Measurements from ENCODE around the gene SYNDIG1L. TPM values are rescaled to one million over a fixed set of nuclear protein-coding genes. Genes with fewer than 3 reads are reported as not detected.

The SYNDIG1L gene
- total and polyA plus RNA-seq, 2 of the 8 experiments (the other 6 are each of a cell fraction or from before 2014, with no cell fraction given): 3.0 to 3.2 TPM

- H3K9me3 ChIP-seq (ENCODE audit: insufficient read depth in 2 of 2, low read depth in 1 of 2, low read length in 1 of 2): no peaks in the 10 kb centered on the region
- no peak overlapping the region for H3K4me3 ChIP-seq (ENCODE audit: extremely low read depth in 1 of 4, insufficient read depth in 2 of 4, low read depth in 3 of 4, low read length in 4 of 4)
- H3K36me3 ChIP-seq (ENCODE audit: control insufficient read depth in 2 of 4, insufficient read depth in 4 of 4, low read length in 3 of 4): no peaks in the 10 kb centered on the region
- no peak overlapping the region for H3K9ac ChIP-seq (replicated peaks in 1 of 4; ENCODE audit: extremely low read depth in 1 of 4, low read depth in 3 of 4, low read length in 3 of 4)
- H4K20me1 ChIP-seq (replicated peaks in 1 of 2; ENCODE audit: control insufficient read depth in 1 of 2, insufficient read depth in 2 of 2, low read length in 2 of 2): no peaks in the 10 kb centered on the region
- peaks cover 0 to 3% (median 2%) of the 10 kb centered on the region in 4 experiments; a peak in 5 of 7 replicates for H3K4me1 ChIP-seq (replicated peaks in 1 of 4; ENCODE audit: control insufficient read depth in 3 of 4, insufficient read depth in 4 of 4, low read length in 3 of 4)
- no peaks in the 10 kb centered on the region for H3K79me2 ChIP-seq (ENCODE audit: control insufficient read depth in 1 of 2, insufficient read depth in 2 of 2, low read length in 2 of 2)
- H2AK5ac ChIP-seq (ENCODE audit: low read depth, low read length): no peak overlapping the region
- no peak overlapping the region for H3K56ac ChIP-seq (replicated peaks; ENCODE audit: insufficient read length, low read depth, low read length)
- no peak for TF ChIP-seq SP2 (IDR thresholded peaks at IDR 0.05; ENCODE audit: low read length)
- TF ChIP-seq FOSL1 (IDR thresholded peaks at IDR 0.05; ENCODE audit: insufficient read depth, low read depth, low read length): no peak
- H3K27me3 ChIP-seq (replicated peaks in 1 of 4; ENCODE audit: control insufficient read depth in 3 of 4, extremely low read depth in 1 of 4, insufficient read depth in 3 of 4, low read length in 3 of 4): no peaks in the 10 kb centered on the region
- no peak overlapping the region for H3K4me2 ChIP-seq (ENCODE audit: insufficient read depth in 1 of 2, low read depth in 2 of 2, low read length in 2 of 2)
- no peak overlapping the region for H2AFZ ChIP-seq (ENCODE audit: low read length)
- H3K14ac ChIP-seq (ENCODE audit: insufficient read length): no peak overlapping the region
- no peak overlapping the region for H3K23ac ChIP-seq (ENCODE audit: insufficient read length)
- FAIRE-seq (no peak), DNase-seq (ENCODE audit: low read depth in 1 of 2, low spot score in 2 of 2) (peak in 1 of 2 experiments; percentile 24)
- POLR2A ChIA-PET (ENCODE audit: partially characterized antibody): interaction anchor here (0.6 to 1.0 kb wide), 3 partner anchors 15 to 112 kb away, joined by 3 to 4 read pairs (median 3); no protein-coding TSS in a partner anchor
- no peak overlapping the region for H3K27ac ChIP-seq (ENCODE audit: low read depth, low read length)
- H4K91ac ChIP-seq (replicated peaks; ENCODE audit: insufficient read length, low read length): no peak overlapping the region
- no peaks in the 10 kb centered on the region for H3K23me2 ChIP-seq (ENCODE audit: low read depth, low read length)
- H3K79me1 ChIP-seq (ENCODE audit: low read depth, low read length): no peaks in the 10 kb centered on the region
- no peak overlapping the region for H2BK5ac ChIP-seq (ENCODE audit: low read depth, low read length)
- H2BK120ac ChIP-seq (replicated peaks; ENCODE audit: low read depth, low read length): no peak overlapping the region
- no peak overlapping the region for H4K5ac ChIP-seq (ENCODE audit: insufficient read length, low read depth, low read length)
- no peak overlapping the region for H2BK20ac ChIP-seq (ENCODE audit: low read length)
- H2BK15ac ChIP-seq (ENCODE audit: low read length): no peak overlapping the region
- H3K4ac ChIP-seq (replicated peaks; ENCODE audit: insufficient read length, low read depth, low read length): no peak overlapping the region
- no peak overlapping the region for H3K18ac ChIP-seq (ENCODE audit: extremely low read depth, low read length)
- 90% methylated on average over 3 of the region's 3 CpGs; no CpG with 5 or more reads in 1 of the 2 experiments for WGBS, 2 experiments (ENCODE audit: extremely low coverage in 1 of 2, insufficient coverage in 1 of 2, insufficient read length in 1 of 2, insufficient replicate concordance in 2 of 2, low coverage in 1 of 2, low lambda C conversion rate in 2 of 2, missing lambda C conversion rate in 1 of 2)
- no peak overlapping the region for H2BK12ac ChIP-seq (ENCODE audit: low read depth, low read length)
- H4K8ac ChIP-seq (ENCODE audit: extremely low read depth, insufficient read depth, low read length): no peak overlapping the region
- CTCF ChIA-PET (ENCODE audit: partially characterized antibody): interaction anchor here (0.5 to 18.2 kb wide), 7 partner anchors 15 to 1410 kb away, joined by 3 to 181 read pairs (median 3); no protein-coding TSS in a partner anchor
These were observed 37.0 kb upstream of the SYNDIG1L start for GRCh38 chr14:74462993-74463392.

Measured in H1 (cell line).